Epithelial cell of esophagus (primary cell): ENCODE data around the gene GRIN2A.

Experiments
- DNase-seq: peaks from one replicate; pipeline ENCODE4 v3.0.0; 2010; ENCODE audit warnings: low read depth
- H3K4me3 ChIP-seq: 2 replicates; pipeline ENCODE4 v1.5.1; 2011; ENCODE audit warnings: mild to moderate bottlenecking, low read length, control low read depth
- TF ChIP-seq, protein P1 (sequence below): IDR thresholded peaks from 2 replicates; pipeline ENCODE4 v1.5.1; 2011; ENCODE audit warnings: low read depth, mild to moderate bottlenecking, low read length, control low read depth, inconsistent platforms; ENCODE audit not compliant: insufficient read depth; ENCODE audit errors: missing control alignments

The GRIN2A gene

DNA sequence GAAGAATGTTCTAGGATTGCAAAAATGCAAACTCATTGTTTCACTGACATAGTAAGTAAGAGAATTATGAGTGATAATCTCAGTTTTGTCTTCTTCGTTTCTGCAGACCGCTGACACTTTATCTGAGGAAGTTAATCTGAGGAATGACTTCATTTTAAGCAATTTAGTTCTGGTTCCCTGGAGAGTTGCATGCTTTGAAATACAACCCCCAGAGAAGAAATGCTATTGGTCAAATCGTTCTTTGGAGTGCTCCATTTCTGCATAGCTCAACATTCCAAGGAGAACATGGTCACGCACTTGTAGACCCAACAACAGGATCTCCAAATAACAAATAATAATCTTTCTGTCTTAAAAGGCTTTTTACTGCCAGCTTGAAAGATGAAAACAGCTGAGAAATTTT is 427.1 kb downstream of the GRIN2A start:
- no peak overlapping the region for H3K4me3 ChIP-seq
- TF ChIP-seq, protein P1, sequence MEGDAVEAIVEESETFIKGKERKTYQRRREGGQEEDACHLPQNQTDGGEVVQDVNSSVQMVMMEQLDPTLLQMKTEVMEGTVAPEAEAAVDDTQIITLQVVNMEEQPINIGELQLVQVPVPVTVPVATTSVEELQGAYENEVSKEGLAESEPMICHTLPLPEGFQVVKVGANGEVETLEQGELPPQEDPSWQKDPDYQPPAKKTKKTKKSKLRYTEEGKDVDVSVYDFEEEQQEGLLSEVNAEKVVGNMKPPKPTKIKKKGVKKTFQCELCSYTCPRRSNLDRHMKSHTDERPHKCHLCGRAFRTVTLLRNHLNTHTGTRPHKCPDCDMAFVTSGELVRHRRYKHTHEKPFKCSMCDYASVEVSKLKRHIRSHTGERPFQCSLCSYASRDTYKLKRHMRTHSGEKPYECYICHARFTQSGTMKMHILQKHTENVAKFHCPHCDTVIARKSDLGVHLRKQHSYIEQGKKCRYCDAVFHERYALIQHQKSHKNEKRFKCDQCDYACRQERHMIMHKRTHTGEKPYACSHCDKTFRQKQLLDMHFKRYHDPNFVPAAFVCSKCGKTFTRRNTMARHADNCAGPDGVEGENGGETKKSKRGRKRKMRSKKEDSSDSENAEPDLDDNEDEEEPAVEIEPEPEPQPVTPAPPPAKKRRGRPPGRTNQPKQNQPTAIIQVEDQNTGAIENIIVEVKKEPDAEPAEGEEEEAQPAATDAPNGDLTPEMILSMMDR: no peak
- no peak for DNase-seq

DNA sequence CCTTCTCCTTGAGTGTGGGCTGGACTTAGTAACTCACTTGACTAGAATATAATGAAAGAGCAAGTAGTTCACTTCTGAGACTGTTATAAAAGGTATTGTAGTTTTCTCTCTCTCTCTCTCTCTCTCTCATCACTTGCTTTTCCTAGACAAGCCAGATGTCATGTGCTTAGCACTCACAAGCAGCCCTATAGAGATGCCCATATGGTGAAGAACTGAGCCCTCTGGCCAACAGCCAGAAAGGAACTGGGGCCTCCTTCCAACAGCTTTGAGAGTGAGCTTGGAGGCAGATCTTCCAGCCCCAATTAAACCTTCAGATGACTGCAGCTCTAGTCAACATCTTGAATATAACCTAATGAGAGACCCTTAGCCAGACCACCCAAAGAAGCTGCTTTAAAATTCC is 440.5 kb downstream of the GRIN2A start:
- H3K4me3 ChIP-seq: no peak overlapping the region
- DNase-seq: no peak
- TF ChIP-seq, protein P1: no peak

DNA sequence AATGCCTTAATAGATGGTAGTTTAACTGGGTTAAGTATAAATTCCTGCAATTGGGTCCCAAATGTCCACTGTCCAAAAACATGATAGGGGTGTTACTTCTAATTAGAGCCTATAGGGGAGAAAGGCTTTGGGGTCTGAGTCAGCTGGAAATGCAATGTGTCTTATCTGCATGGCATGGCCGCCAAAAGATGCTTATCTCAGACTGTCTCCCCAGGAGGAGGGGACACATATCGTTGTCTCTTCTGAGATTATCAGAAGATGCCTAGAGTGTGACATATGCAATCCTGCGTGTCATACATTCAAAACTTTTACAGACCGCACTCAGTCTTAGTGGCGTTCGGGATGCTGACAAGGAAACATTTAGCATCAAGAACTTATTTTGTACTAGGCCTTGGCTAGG is 442.9 kb downstream of the GRIN2A start:
- TF ChIP-seq, protein P1: no peak
- DNase-seq: no peak
- no peak overlapping the region for H3K4me3 ChIP-seq

DNA sequence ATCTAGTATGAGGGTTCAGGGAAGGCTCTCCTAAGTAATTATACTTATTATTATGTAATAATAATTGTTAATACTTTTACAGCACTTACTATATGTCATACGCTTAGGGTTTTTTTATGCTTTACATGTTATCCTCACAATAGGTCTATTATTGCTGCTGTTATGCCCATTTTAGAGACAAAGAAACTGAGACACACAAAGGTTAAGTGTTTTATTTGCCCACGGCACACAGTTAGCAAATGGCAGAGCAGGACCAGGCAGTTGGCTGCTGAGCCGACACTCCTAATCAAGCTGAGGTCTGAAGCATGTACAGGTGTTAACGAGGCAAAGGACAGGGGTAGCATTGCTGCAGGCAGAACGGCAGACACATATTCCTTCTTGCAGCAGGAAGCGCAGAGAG is 443.5 kb downstream of the GRIN2A start:
- DNase-seq: no peak
- no peak overlapping the region for H3K4me3 ChIP-seq
- TF ChIP-seq, protein P1: no peak

DNA sequence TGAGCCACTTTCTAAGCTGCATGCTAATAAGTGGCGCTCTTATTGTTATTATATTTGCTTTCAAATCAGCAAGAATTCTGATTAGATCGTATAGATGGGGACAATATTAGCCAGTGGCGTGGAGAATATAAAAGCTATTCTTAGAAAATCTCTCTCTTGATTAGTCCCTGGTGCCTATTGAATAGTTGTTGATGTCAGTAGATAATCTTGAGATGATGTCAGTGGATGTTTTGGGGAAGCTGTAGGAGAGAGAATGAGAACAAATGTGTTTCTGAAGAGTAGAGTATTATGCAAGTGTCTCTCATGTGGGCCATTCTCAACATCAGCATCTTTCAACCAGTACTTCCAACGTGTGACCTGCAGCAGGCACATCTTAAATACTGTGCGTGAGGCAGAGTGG is 445.7 kb downstream of the GRIN2A start:
- TF ChIP-seq, protein P1: no peak
- DNase-seq: no peak
- H3K4me3 ChIP-seq: no peak overlapping the region

DNA sequence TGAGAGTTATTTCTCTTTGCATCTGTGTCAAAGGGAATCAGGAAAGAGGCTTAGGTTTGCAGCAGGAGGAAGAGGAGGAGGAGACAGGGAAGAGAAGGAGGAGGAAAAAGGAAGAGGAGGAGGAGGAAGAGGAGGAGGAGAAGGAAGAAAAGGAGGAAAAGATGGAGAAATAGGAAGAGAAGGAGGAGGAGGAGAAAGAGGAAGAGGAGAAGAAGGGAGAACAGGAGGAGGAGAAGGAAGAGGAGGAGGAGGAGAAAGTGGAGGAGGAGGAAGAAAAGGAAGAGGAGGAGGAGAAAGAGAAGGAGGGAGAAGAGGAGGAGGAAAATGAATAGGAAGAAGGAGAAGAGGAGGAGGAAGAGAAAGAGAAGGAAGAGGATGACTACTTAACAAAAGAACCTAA is 459.1 kb downstream of the GRIN2A start:
- TF ChIP-seq, protein P1: no peak
- no peak for DNase-seq
- H3K4me3 ChIP-seq: no peak overlapping the region

DNA sequence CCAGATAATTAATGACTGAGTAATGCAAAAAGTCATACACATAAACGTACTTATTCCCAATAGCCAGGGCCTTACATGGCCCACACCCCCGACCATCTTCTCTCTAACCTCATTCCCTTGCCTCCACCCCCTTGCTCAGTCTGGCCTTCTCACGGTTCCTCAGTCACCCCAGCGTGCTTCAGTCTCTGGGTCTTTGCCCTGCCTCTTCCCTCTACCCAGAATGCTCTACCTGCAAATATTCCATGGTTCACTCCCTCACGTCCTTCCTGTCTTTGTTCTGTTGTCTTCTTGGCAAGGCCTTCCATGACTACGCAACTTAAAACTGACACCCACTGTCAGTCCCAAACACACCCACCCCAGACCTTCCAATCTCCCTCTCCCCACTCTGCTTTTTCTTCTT is 468.3 kb downstream of the GRIN2A start:
- H3K4me3 ChIP-seq: no peak overlapping the region
- DNase-seq: no peak
- TF ChIP-seq, protein P1: no peak
